GM15510 (cell line): ENCODE results near the gene PRAMEF11.
"Not testable (repeated sequence)": the region's sequence is repeated elsewhere in the genome, so short reads cannot be mapped to it uniquely, and the experiment has no call there.

Experiments
- POLR2A ChIP-seq: IDR thresholded peaks from 3 replicates; pipeline ENCODE4 v1.6.1; 2011; ENCODE audit warnings: borderline replicate concordance; ENCODE audit not compliant: insufficient read length; ENCODE audit errors: extremely low read depth

Gene PRAMEF11

GRCh38 chr1:12831310-12831709 is at the start of gene PRAMEF11:
PRAMEF11 (minus strand) TSS chr1:12831410; CDS start chr1:12828789, 2,621 bp downstream.
- not testable (repeated sequence) for TF ChIP-seq POLR2A

GRCh38 chr1:12856786-12857185 is 25.6 kb upstream of the PRAMEF11 start, which contains the start of gene PRAMEF2:
PRAMEF2 (plus strand) TSS chr1:12857086; CDS start chr1:12859010, 1,924 bp downstream.
- not testable (repeated sequence) for TF ChIP-seq POLR2A

- no peak for TF ChIP-seq POLR2A
Measured at GRCh38 chr1:12851779-12852178, 20.6 kb upstream of the PRAMEF11 start.

GRCh38 chr1:12848620-12849019 is 17.4 kb upstream of the PRAMEF11 start, which contains the start of gene HNRNPCL1:
HNRNPCL1 (minus strand) TSS chr1:12848720; CDS start chr1:12848289, 431 bp downstream.
- not testable (repeated sequence) for TF ChIP-seq POLR2A

- TF ChIP-seq POLR2A: no peak
Measured at GRCh38 chr1:12811409-12811784, 19.8 kb downstream of the PRAMEF11 start.

- no peak for TF ChIP-seq POLR2A
Measured at GRCh38 chr1:12810691-12811408, 20.4 kb downstream of the PRAMEF11 start.

GRCh38 chr1:12809933-12810332 is 21.3 kb downstream of the PRAMEF11 start:
- no peak for TF ChIP-seq POLR2A

GRCh38 chr1:12799730-12800129 is 31.5 kb downstream of the PRAMEF11 start:
- no peak for TF ChIP-seq POLR2A

- TF ChIP-seq POLR2A: no peak
Measured at GRCh38 chr1:12798911-12799310, 32.3 kb downstream of the PRAMEF11 start.

GRCh38 chr1:12791097-12791496 is 40.1 kb downstream of the PRAMEF11 start, which contains the start of gene PRAMEF1:
PRAMEF1 (plus strand) TSS chr1:12791397; CDS start chr1:12793228, 1,831 bp downstream.
- TF ChIP-seq POLR2A: not testable (repeated sequence)

- no peak for TF ChIP-seq POLR2A
Measured at GRCh38 chr1:12778907-12779306, 52.3 kb downstream of the PRAMEF11 start.

- TF ChIP-seq POLR2A: no peak
Measured at GRCh38 chr1:12778061-12778460, 53.1 kb downstream of the PRAMEF11 start.

- no peak for TF ChIP-seq POLR2A
Measured at GRCh38 chr1:12776801-12777557, 54.2 kb downstream of the PRAMEF11 start.

- TF ChIP-seq POLR2A: no peak
Measured at GRCh38 chr1:12775443-12775842, 55.8 kb downstream of the PRAMEF11 start.

- TF ChIP-seq POLR2A: no peak
Measured at GRCh38 chr1:12774801-12775345, 56.3 kb downstream of the PRAMEF11 start.
